Measurements from ENCODE around the gene KCNJ15. TPM values are rescaled to one million over a fixed set of nuclear protein-coding genes. Genes with fewer than 3 reads are reported as not detected.
A peak's percentile ranks its signal among the peaks of the same experiment; 100 is the strongest.

KCNJ15 gene
- total RNA-seq, 2 donors from 2014 or later = 23.1 to 27.5 TPM

GRCh38 chr21:38267991-38268863 lies 11.4 kb downstream of the KCNJ15 start:
- no peak for TF ChIP-seq CTCF (IDR thresholded peaks at IDR 0.05)
- TF ChIP-seq POLR2A (IDR thresholded peaks at IDR 0.05) = no peak
- Histone ChIP-seq H3K9me3 (no peaks in the 10 kb centered on the region), H3K4me1 (peaks cover 27% of the 10 kb centered on the region), H3K36me3 (replicated peaks in 1 of 2; ENCODE audit: insufficient read depth in 1 of 2, low read depth in 2 of 2) (no peaks in the 10 kb centered on the region), H3K4me3 (no peak overlapping the region), H3K27me3 (no peaks in the 10 kb centered on the region), H3K27ac (peak overlapping the region in 2 of 4 donors; percentile 45 to 60)
- intact Hi-C loops (cut with DNase I) = no loop called here
- 53 to 61% methylated on average over 5 of the region's 5 CpGs for WGBS, 2 donors
- DNase-seq (peak in 1 of 4 donors; percentile 19), ATAC-seq (peak; percentile 44)

DNA sequence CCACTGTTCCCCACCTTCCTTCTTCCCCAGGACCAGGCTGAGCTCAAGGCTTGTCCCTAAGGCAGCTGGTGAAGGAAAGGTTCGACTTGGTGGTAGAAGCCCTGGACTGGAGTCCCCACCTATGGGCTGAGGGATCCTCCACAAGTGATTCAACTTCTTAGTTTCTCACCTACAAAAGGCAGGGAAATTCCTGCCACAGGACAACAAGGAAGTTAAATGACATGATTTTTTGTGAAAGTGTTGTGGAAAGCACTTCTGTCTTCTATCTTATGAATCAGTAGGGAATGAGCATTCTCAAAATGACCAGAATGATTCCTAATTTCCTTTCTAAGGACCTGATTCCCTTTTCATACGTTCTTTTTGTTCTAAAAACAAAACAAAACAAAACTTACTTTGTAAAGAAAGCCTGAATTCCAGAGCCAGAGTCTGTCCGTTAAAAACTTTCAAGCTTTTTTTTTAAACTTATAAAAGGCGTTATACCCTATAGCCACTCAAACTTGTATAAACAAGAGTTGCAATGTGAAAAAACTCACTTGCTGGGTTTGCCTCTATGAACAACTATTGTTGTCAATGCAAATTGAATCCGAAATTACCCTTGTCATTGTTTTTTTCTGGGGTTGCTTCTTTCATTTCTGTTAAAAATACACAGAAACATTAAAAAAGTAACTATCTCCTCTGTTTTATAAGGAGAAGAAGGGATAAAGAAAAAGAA lies 12.2 kb downstream of the KCNJ15 start:
- Histone ChIP-seq H3K4me1 (peaks cover 27% of the 10 kb centered on the region), H3K27me3 (no peaks in the 10 kb centered on the region), H3K36me3 (replicated peaks in 1 of 2; ENCODE audit: insufficient read depth in 1 of 2, low read depth in 2 of 2) (no peaks in the 10 kb centered on the region), H3K27ac (peak overlapping the region in 2 of 4 donors; percentile 45 to 60), H3K9me3 (no peaks in the 10 kb centered on the region), H3K4me3 (no peak overlapping the region)
- no peak for ATAC-seq
- DNase-seq = no peak
- intact Hi-C loops (cut with DNase I) = no loop called here
- WGBS, 2 donors = 65 to 72% methylated on average over 5 of the region's 5 CpGs
- TF ChIP-seq CTCF (IDR thresholded peaks at IDR 0.05) = no peak
- TF ChIP-seq POLR2A (IDR thresholded peaks at IDR 0.05) = no peak

GRCh38 chr21:38269576-38269936 lies 12.8 kb downstream of the KCNJ15 start:
- intact Hi-C loops (cut with DNase I) = no loop called here
- Histone ChIP-seq H3K4me3 (no peak overlapping the region), H3K36me3 (replicated peaks in 1 of 2; ENCODE audit: insufficient read depth in 1 of 2, low read depth in 2 of 2) (no peaks in the 10 kb centered on the region), H3K4me1 (peaks cover 27% of the 10 kb centered on the region), H3K27me3 (no peaks in the 10 kb centered on the region), H3K27ac (no peak overlapping the region), H3K9me3 (no peaks in the 10 kb centered on the region)
- TF ChIP-seq POLR2A (IDR thresholded peaks at IDR 0.05) (no peak), CTCF (IDR thresholded peaks at IDR 0.05) (no peak)
- 56 to 58% methylated on average over 2 of the region's 2 CpGs for WGBS, 2 donors
- ATAC-seq (no peak), DNase-seq (no peak)

DNA sequence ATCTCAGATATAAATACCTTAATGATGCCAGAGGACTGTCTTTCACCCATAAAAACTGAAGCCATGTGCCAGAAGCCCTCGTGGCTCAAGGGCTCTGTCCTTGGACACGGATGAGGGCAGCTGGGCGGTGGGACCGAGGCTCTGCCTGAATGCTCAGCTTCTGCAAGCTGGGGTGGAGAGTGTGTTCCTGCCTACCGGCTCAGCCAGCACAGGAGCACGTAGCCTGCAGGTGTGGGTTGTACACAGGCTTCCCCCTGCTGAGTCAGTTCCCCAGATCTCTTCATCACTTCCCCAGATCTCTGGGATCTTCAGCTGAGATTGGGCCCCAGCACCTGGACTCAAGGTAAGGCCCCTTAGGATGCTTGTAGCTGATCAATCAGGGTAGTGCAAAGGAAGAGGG lies 15.4 kb downstream of the KCNJ15 start:
- Histone ChIP-seq H3K4me3 (no peak overlapping the region), H3K9me3 (no peaks in the 10 kb centered on the region), H3K4me1 (peaks cover 26% of the 10 kb centered on the region), H3K36me3 (replicated peaks in 1 of 2; ENCODE audit: insufficient read depth in 1 of 2, low read depth in 2 of 2) (no peaks in the 10 kb centered on the region), H3K27ac (peak overlapping the region in 1 of 4 donors; percentile 31), H3K27me3 (no peaks in the 10 kb centered on the region)
- 49 to 56% methylated on average over 6 of the region's 6 CpGs for WGBS, 2 donors
- intact Hi-C loops (cut with DNase I) = no loop called here
- no peak for ATAC-seq
- DNase-seq = no peak
- TF ChIP-seq POLR2A (IDR thresholded peaks at IDR 0.05) = no peak
- no peak for TF ChIP-seq CTCF (IDR thresholded peaks at IDR 0.05)

Data from body of pancreas (tissue), 4 donors.